Smooth muscle cell (in vitro differentiated cells): ENCODE measurements around the gene ZNF646. TPM values are rescaled to one million over a fixed set of nuclear protein-coding genes. Genes with fewer than 3 reads are reported as not detected.

Source experiments
- DNase-seq: peaks from one replicate; lab custom pipeline; 2025; ENCODE audit not compliant: unreplicated experiment; lab: John Stamatoyannopoulos, UW
- H2AFZ ChIP-seq: fragments of 200-600 bp; sonication (generic); 2 replicates; pipeline ENCODE4 v1.6.0; 2016; ENCODE audit warnings: antibody characterized with exemption, low read depth, mild to moderate bottlenecking
- H3F3A ChIP-seq: fragments of 200-600 bp; sonication (generic); 2 replicates; pipeline ENCODE4 v1.6.0; 2017; ENCODE audit warnings: antibody characterized with exemption, low read depth
- H3K27ac ChIP-seq: fragments of 200-600 bp; sonication (generic); 2 replicates; pipeline ENCODE4 v1.5.1; 2016; ENCODE audit warnings: low read depth, mild to moderate bottlenecking
- H3K27me3 ChIP-seq: fragments of 200-600 bp; sonication (generic); 2 replicates; pipeline ENCODE4 v1.6.1; 2016; ENCODE audit warnings: low read depth, mild to moderate bottlenecking
- H3K36me3 ChIP-seq: fragments of 200-600 bp; sonication (generic); 2 replicates; pipeline ENCODE4 v1.5.1; 2016; ENCODE audit warnings: low read depth
- H3K4me1 ChIP-seq: fragments of 200-600 bp; sonication (generic); 2 replicates; pipeline ENCODE4 v1.5.1; 2016; ENCODE audit warnings: low read depth
- H3K4me2 ChIP-seq: fragments of 200-600 bp; sonication (generic); 2 replicates; pipeline ENCODE4 v1.6.0; 2016; ENCODE audit warnings: mild to moderate bottlenecking
- H3K4me3 ChIP-seq: fragments of 200-600 bp; sonication (generic); 2 replicates; pipeline ENCODE4 v1.5.1; 2016; ENCODE audit warnings: mild to moderate bottlenecking
- H3K79me2 ChIP-seq: fragments of 200-600 bp; sonication (generic); 2 replicates; pipeline ENCODE4 v1.6.0; 2016; ENCODE audit warnings: low read depth, mild to moderate bottlenecking
- H3K9ac ChIP-seq: fragments of 200-600 bp; sonication (generic); 2 replicates; pipeline ENCODE4 v1.6.0; 2016; ENCODE audit warnings: low read depth
- H3K9me3 ChIP-seq: fragments of 200-600 bp; sonication (generic); replicated peaks from 2 replicates; pipeline ENCODE4 v1.5.1; 2016; ENCODE audit warnings: low read depth
- H4K20me1 ChIP-seq: fragments of 200-600 bp; sonication (generic); 2 replicates; pipeline ENCODE4 v1.6.0; 2016; ENCODE audit warnings: low read depth
- CTCF ChIP-seq: fragments of 200-600 bp; sonication (generic); IDR thresholded peaks from 2 replicates; pipeline ENCODE4 v1.5.1; 2017; ENCODE audit warnings: borderline replicate concordance, mild to moderate bottlenecking, antibody characterized with exemption; ENCODE audit not compliant: insufficient read depth, poor library complexity, severe bottlenecking
- WGBS: methylation state at CpG from one replicate; pipeline ENCODE4 v1.1.7; 2016; ENCODE audit warnings: low lambda C conversion rate; 5-methylcytosine and 5-hydroxymethylcytosine counted together
- polyA plus RNA-seq: library from polyadenylated mRNA; unstranded; fragments of >200 nt; fragmentation: Nextera tagmentation; extraction: Ambion mirVana; gene quantifications from 2 replicates; pipeline ENCODE4 v1.2.1, GENCODE V29; 2016
- total RNA-seq: library from RNA; depleted of rRNA; stranded (reverse); fragments of >200 nt; gene quantifications from 2 replicates; pipeline ENCODE4 v1.2.3, GENCODE V29; 2014

ZNF646 gene
- total and polyA plus RNA-seq, 2 experiments from 2014 or later = 5.7 to 7.3 TPM

GRCh38 chr16:31031276-31031675 lies 42.9 kb upstream of the ZNF646 start:
- WGBS = 86% methylated on average over 4 of the region's 4 CpGs
- no peak overlapping the region for H3K27ac ChIP-seq
- no peak overlapping the region for H2AFZ ChIP-seq
- H3K36me3 ChIP-seq = no peaks in the 10 kb centered on the region
- DNase-seq = no peak
- H4K20me1 ChIP-seq = peaks cover 11% of the 10 kb centered on the region
- no peak overlapping the region for H3K4me3 ChIP-seq
- no peaks in the 10 kb centered on the region for H3K9me3 ChIP-seq
- no peaks in the 10 kb centered on the region for H3K4me1 ChIP-seq
- H3K9ac ChIP-seq = no peak overlapping the region
- no peaks in the 10 kb centered on the region for H3K27me3 ChIP-seq
- H3K79me2 ChIP-seq = peaks cover 13% of the 10 kb centered on the region
- no peaks in the 10 kb centered on the region for H3F3A ChIP-seq
- TF ChIP-seq CTCF = no peak
- H3K4me2 ChIP-seq = no peak overlapping the region

- WGBS = 2% methylated on average over 70 of the region's 75 CpGs
- H3K79me2 ChIP-seq = peaks cover 13% of the 10 kb centered on the region
Observed at GRCh38 chr16:31032736-31033708, 41.2 kb upstream of the ZNF646 start, which contains the start of gene STX4. TSS of gene STX4 (plus strand) at chr16:31033558. CDS start at chr16:31033806, 248 bp downstream.

DNA sequence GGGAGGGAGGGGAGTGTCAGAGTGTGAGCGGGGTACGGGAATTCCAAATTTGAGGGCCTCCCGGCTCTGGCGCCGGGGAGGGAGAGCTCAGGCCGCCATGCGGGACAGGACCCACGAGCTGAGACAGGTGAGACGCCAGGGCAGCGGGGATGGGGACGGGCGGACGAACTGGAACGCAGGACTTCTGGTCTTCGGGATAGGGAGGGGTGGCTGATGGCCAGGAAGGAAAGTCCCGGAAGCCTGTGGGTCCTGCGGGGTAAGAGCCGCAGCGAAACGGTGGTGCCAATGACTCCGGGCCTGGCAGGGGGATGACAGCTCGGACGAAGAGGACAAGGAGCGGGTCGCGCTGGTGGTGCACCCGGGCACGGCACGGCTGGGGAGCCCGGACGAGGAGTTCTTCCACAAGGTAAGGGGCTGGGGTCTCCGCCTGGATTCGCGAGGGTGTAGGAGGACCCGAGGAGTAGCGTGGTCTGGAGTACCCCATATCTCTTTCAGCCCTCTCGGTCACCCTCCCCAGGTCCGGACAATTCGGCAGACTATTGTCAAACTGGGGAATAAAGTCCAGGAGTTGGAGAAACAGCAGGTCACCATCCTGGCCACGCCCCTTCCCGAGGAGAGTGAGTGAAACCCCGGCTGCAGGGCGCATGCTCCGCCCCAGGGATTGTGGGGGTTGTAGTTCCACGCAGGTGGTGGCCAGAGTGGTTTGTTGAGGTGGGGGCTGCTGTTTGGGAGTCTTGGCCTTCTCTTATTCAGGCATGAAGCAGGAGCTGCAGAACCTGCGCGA lies 40.3 kb upstream of the ZNF646 start:
- Histone ChIP-seq H3K27ac (peak overlapping the region; percentile 96), H4K20me1 (peaks cover 11% of the 10 kb centered on the region), H3K4me2 (peak overlapping the region; percentile 92), H3K9ac (peak overlapping the region; percentile 94), H3K4me1 (no peaks in the 10 kb centered on the region), H3F3A (no peaks in the 10 kb centered on the region), H3K36me3 (no peaks in the 10 kb centered on the region), H3K27me3 (no peaks in the 10 kb centered on the region), H3K79me2 (peaks cover 13% of the 10 kb centered on the region), H2AFZ (peak overlapping the region; percentile 76), H3K9me3 (no peaks in the 10 kb centered on the region), H3K4me3 (peak overlapping the region; percentile 95)
- DNase-seq = peak; percentile 49
- 1% methylated on average over 43 of the region's 47 CpGs for WGBS
- no peak for TF ChIP-seq CTCF

More at GRCh38 chr16:31032736-31033708, 41.2 kb upstream of the ZNF646 start, which contains the start of gene STX4:
- Histone ChIP-seq H3K4me3 (peak within 1 kb of the TSS; percentile 95), H3K27ac (peak within 1 kb of the TSS; percentile 96), H3K4me2 (peak within 1 kb of the TSS; percentile 92), H2AFZ (peak within 1 kb of the TSS; percentile 76), H3K9ac (peak within 1 kb of the TSS; percentile 94), H3K27me3 (no peaks in the 10 kb centered on the region), H3K9me3 (no peaks in the 10 kb centered on the region), H3K4me1 (no peaks in the 10 kb centered on the region), H3K36me3 (no peaks in the 10 kb centered on the region), H4K20me1 (peaks cover 11% of the 10 kb centered on the region), H3F3A (no peaks in the 10 kb centered on the region)
- no peak for TF ChIP-seq CTCF
- peak; percentile 89 for DNase-seq
